ENCODE results near the gene SLC16A11.

DNA sequence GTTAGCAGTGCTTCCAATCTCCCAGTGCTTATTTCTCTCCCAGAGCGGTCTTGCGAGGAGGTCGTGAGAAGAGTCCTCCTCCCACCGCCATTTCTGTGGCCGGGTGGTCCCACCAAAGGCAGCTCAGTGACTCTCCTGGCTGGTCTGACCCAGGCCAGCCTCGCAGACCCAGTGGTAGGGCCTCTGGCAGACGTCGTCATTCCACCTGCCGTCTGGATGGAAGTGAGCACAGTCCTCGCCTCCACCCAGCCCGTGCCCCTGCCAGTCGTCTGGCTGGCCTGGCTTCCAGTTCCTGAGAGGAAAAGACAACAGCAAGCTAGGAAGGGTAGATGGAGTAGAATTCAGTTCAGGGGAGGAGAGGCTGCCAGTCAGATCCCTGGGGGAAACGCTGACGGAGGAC, 31.0 kb upstream of the SLC16A11 start:
- TF ChIP-seq CTCF (IDR thresholded peaks at IDR 0.05 in 8 of 11, conservative IDR thresholded peaks at IDR 0.05 in 3 of 11) = no peak
- no peak for TF ChIP-seq POLR2AphosphoS5 (IDR thresholded peaks at IDR 0.05)
